T-cell (primary cell): ENCODE measurements around the gene ATP7B. TPM values are rescaled to one million over a fixed set of nuclear protein-coding genes. Genes with fewer than 3 reads are reported as not detected.

ENCODE experiments used
- ATAC-seq, 4 experiments: fragments of 200-7000 bp in 3 of 4; fragments of 150-1000 bp in 1 of 4; cut with Tn5 transposase; replicated peaks in 1 of 4; 1 replicate in 3 of 4; 2 replicates in 1 of 4; pipeline ENCODE4 v1.10.0; 2021; ENCODE audit warnings: moderate library complexity in 3 of 4, mild to moderate bottlenecking in 2 of 4, moderate number of reproducible peaks in 1 of 4
- CTCF ChIA-PET, 2 donors: fragments of 300-600 bp; sonication (Branson Sonifier 250); formaldehyde crosslinking; loops; one replicate each; lab custom pipeline; 2022; ENCODE audit warnings: antibody characterized with exemption in 2 of 2; lab: Charles Lee
- POLR2A ChIA-PET, 2 donors: fragments of 300-600 bp; sonication (Branson Sonifier 250); formaldehyde crosslinking; loops; one replicate each; lab custom pipeline; 2022; ENCODE audit warnings: antibody characterized with exemption in 2 of 2; lab: Charles Lee
- DNase-seq, 35 experiments: peaks; one replicate each; pipeline versions ENCODE4 v3.0.0 to v3.0.0-alpha.2; 2013 to 2023
- H3K27ac ChIP-seq: one replicate; pipeline ENCODE4 v1.5.1; 2013; ENCODE audit warnings: low read length
- H3K27me3 ChIP-seq, 2 experiments: replicated peaks in 1 of 2; 1 replicate in 1 of 2; 2 replicates in 1 of 2; pipeline versions ENCODE4 v1.6.1 to v1.7.0; 2013; ENCODE audit warnings: low read length in 1 of 2, mixed read lengths in 1 of 2; ENCODE audit not compliant: control insufficient read depth in 2 of 2, insufficient read depth in 2 of 2; ENCODE audit errors: extremely low read depth in 1 of 2
- H3K36me3 ChIP-seq, 2 donors: 1 replicate in 1 of 2; 2 replicates in 1 of 2; pipeline versions ENCODE4 v1.6.1 to v1.7.0; 2013; ENCODE audit warnings: low read length in 1 of 2; ENCODE audit not compliant: control insufficient read depth in 2 of 2, insufficient read depth in 1 of 2; ENCODE audit errors: extremely low read depth in 1 of 2
- H3K4me1 ChIP-seq, 2 experiments: 1 replicate in 1 of 2; 2 replicates in 1 of 2; pipeline versions ENCODE4 v1.6.1 to v1.7.0; 2013; ENCODE audit warnings: low read length in 2 of 2, mixed read lengths in 1 of 2; ENCODE audit not compliant: insufficient read depth in 2 of 2, control insufficient read depth in 1 of 2; ENCODE audit errors: extremely low read depth in 1 of 2
- H3K4me3 ChIP-seq, 2 donors: 1 replicate in 1 of 2; 2 replicates in 1 of 2; pipeline versions ENCODE4 v1.5.1 to v1.7.0; 2013; ENCODE audit warnings: mild to moderate bottlenecking in 2 of 2, low read length in 1 of 2, moderate library complexity in 1 of 2; ENCODE audit not compliant: control insufficient read depth in 1 of 2; ENCODE audit errors: extremely low read depth in 1 of 2
- H3K9me3 ChIP-seq: 2 replicates; pipeline ENCODE4 v1.7.0; 2013
- H3K27ac Mint-ChIP-seq, 2 donors: one replicate each; pipeline ENCODE4 v1.8.0; 2020 to 2021; ENCODE audit warnings: mild to moderate bottlenecking in 2 of 2, mixed read lengths in 2 of 2
- H3K27me3 Mint-ChIP-seq, 2 donors: one replicate each; pipeline ENCODE4 v1.8.0; 2021 to 2022; ENCODE audit warnings: mixed read lengths in 2 of 2
- H3K36me3 Mint-ChIP-seq: one replicate; pipeline ENCODE4 v1.8.0; 2021; ENCODE audit warnings: mixed read lengths
- H3K4me1 Mint-ChIP-seq, 3 donors: one replicate each; pipeline ENCODE4 v1.8.0; 2020 to 2022; ENCODE audit warnings: mixed read lengths in 3 of 3, mild to moderate bottlenecking in 1 of 3
- H3K4me3 Mint-ChIP-seq, 3 donors: one replicate each; pipeline ENCODE4 v1.8.0; 2020 to 2022; ENCODE audit warnings: mild to moderate bottlenecking in 3 of 3, mixed read lengths in 3 of 3, moderate library complexity in 3 of 3
- H3K9me3 Mint-ChIP-seq, 3 donors: one replicate each; pipeline ENCODE4 v1.8.0; 2020 to 2022; ENCODE audit warnings: mixed read lengths in 3 of 3
- WGBS: methylation state at CpG from one replicate; pipeline ENCODE4 v1.1.5; 2013; ENCODE audit warnings: missing lambda C conversion rate; ENCODE audit not compliant: insufficient coverage; 5-methylcytosine and 5-hydroxymethylcytosine counted together
- total RNA-seq, 35 experiments: library from RNA in 6 of 35; stranded (reverse) in 6 of 35; fragments of 120-200 nt in 1 of 35; gene quantifications; one replicate each; pipeline versions ENCODE4 v1.2.1 to v1.2.4 and lab custom pipeline; 2013 to 2026

Gene ATP7B
- total RNA-seq, 5 donors from 2014 or later (not counting 1 experiment from before 2014, with no cell fraction given), result 0.99 to 2.6 (median 1.3) TPM

GRCh38 chr13:51938454-51938853 is 72.8 kb downstream of the ATP7B start:
- ATAC-seq, result no peak
- Mint-ChIP-seq H3K4me1 (peaks cover 32 to 47% (median 46%) of the 10 kb centered on the region in 3 donors), H3K9me3 (no peaks in the 10 kb centered on the region), H3K27ac (peak overlapping the region in 1 of 2 donors; percentile 71), H3K4me3 (no peak overlapping the region), H3K27me3 (no peaks in the 10 kb centered on the region), H3K36me3 (no peaks in the 10 kb centered on the region)
- Histone ChIP-seq H3K27me3 (peaks cover 0 to 11% of the 10 kb centered on the region in 2 experiments), H3K4me3 (no peak overlapping the region), H3K4me1 (peaks cover 18 to 23% of the 10 kb centered on the region in 2 experiments), H3K36me3 (peaks cover 0 to 3% of the 10 kb centered on the region in 2 donors), H3K9me3 (no peaks in the 10 kb centered on the region), H3K27ac (no peak overlapping the region)
- no peak for DNase-seq
- WGBS, result 83% methylated on average over 3 of the region's 3 CpGs
- POLR2A ChIA-PET, result no interaction called here
- CTCF ChIA-PET, result no interaction called here

- peaks cover 12 to 15% of the 10 kb centered on the region in 2 experiments for H3K4me1 ChIP-seq
- 86% methylated on average over 21 of the region's 22 CpGs for WGBS
- Mint-ChIP-seq H3K9me3 (no peaks in the 10 kb centered on the region), H3K36me3 (no peaks in the 10 kb centered on the region), H3K27me3 (no peaks in the 10 kb centered on the region), H3K4me3 (no peak overlapping the region), H3K27ac (no peak overlapping the region), H3K4me1 (peaks cover 23 to 38% (median 37%) of the 10 kb centered on the region in 3 donors)
- H3K4me3 ChIP-seq, result no peak overlapping the region
- DNase-seq (no peak), ATAC-seq (no peak)
- H3K27me3 ChIP-seq, result peaks cover 0 to 8% of the 10 kb centered on the region in 2 experiments
- H3K9me3 ChIP-seq, result no peaks in the 10 kb centered on the region
- ChIA-PET POLR2A (no interaction called here), CTCF (interaction anchor here in 1 of 2 donors (0.7 kb wide), 1 partner anchor 20 kb away, joined by 4 read pairs; no protein-coding TSS in a partner anchor)
- H3K36me3 ChIP-seq, result peaks cover 0 to 3% of the 10 kb centered on the region in 2 donors
- H3K27ac ChIP-seq, result no peak overlapping the region
These were observed 73.6 kb downstream of the ATP7B start for GRCh38 chr13:51937320-51938290.

GRCh38 chr13:51935326-51936171 is 75.7 kb downstream of the ATP7B start:
- DNase-seq, result no peak
- Histone ChIP-seq H3K4me1 (peaks cover 0 to 3% of the 10 kb centered on the region in 2 experiments), H3K4me3 (no peak overlapping the region), H3K27ac (no peak overlapping the region), H3K27me3 (peaks cover 0 to 8% of the 10 kb centered on the region in 2 experiments), H3K9me3 (no peaks in the 10 kb centered on the region), H3K36me3 (peaks cover 0 to 3% of the 10 kb centered on the region in 2 donors)
- H3K4me1 Mint-ChIP-seq, result peaks cover 3 to 18% (median 17%) of the 10 kb centered on the region in 3 donors
- CTCF ChIA-PET, result interaction anchor here in 1 of 2 donors (1.0 kb wide), 1 partner anchor 12 kb away, joined by 3 read pairs; no protein-coding TSS in a partner anchor
- no peaks in the 10 kb centered on the region for H3K9me3 Mint-ChIP-seq
- H3K27ac Mint-ChIP-seq, result peak overlapping the region in 1 of 2 donors; percentile 65
- POLR2A ChIA-PET, result no interaction called here
- H3K27me3 Mint-ChIP-seq, result no peaks in the 10 kb centered on the region
- 70% methylated on average over 11 of the region's 14 CpGs for WGBS
- no peak for ATAC-seq
- H3K36me3 Mint-ChIP-seq, result no peaks in the 10 kb centered on the region
- no peak overlapping the region for H3K4me3 Mint-ChIP-seq

- ATAC-seq (no peak), DNase-seq (no peak)
- H3K9me3 Mint-ChIP-seq, result no peaks in the 10 kb centered on the region
- H3K4me1 ChIP-seq, result peaks cover 0 to 3% of the 10 kb centered on the region in 2 experiments
- 91% methylated on average over 18 of the region's 19 CpGs for WGBS
- no peak overlapping the region for H3K4me3 ChIP-seq
- no peak overlapping the region for H3K27ac ChIP-seq
- H3K4me1 Mint-ChIP-seq, result peaks cover 3 to 15% (median 15%) of the 10 kb centered on the region in 3 donors
- no peak overlapping the region for H3K27ac Mint-ChIP-seq
- no peaks in the 10 kb centered on the region for H3K36me3 Mint-ChIP-seq
- H3K27me3 ChIP-seq, result peaks cover 0 to 8% of the 10 kb centered on the region in 2 experiments
- POLR2A ChIA-PET, result no interaction called here
- no peaks in the 10 kb centered on the region for H3K9me3 ChIP-seq
- no peak overlapping the region for H3K4me3 Mint-ChIP-seq
- no peaks in the 10 kb centered on the region for H3K27me3 Mint-ChIP-seq
- H3K36me3 ChIP-seq, result peaks cover 0 to 3% of the 10 kb centered on the region in 2 donors
- CTCF ChIA-PET, result no interaction called here
These were observed 76.7 kb downstream of the ATP7B start for GRCh38 chr13:51934461-51935087.

GRCh38 chr13:51933466-51934058 is 77.7 kb downstream of the ATP7B start:
- Mint-ChIP-seq H3K4me1 (peaks cover 1 to 8% (median 5%) of the 10 kb centered on the region in 3 donors), H3K27ac (no peak overlapping the region), H3K36me3 (no peaks in the 10 kb centered on the region), H3K9me3 (no peaks in the 10 kb centered on the region), H3K27me3 (no peaks in the 10 kb centered on the region), H3K4me3 (no peak overlapping the region)
- Histone ChIP-seq H3K36me3 (peaks cover 0 to 3% of the 10 kb centered on the region in 2 donors), H3K4me1 (peaks cover 0 to 3% of the 10 kb centered on the region in 2 experiments), H3K9me3 (no peaks in the 10 kb centered on the region), H3K27ac (no peak overlapping the region), H3K27me3 (peaks cover 0 to 8% of the 10 kb centered on the region in 2 experiments), H3K4me3 (no peak overlapping the region)
- CTCF ChIA-PET, result no interaction called here
- DNase-seq, result no peak
- WGBS, result 80% methylated on average over 12 of the region's 14 CpGs
- POLR2A ChIA-PET, result no interaction called here
- ATAC-seq, result no peak
